ENCODE measurements around the gene ARHGAP22. TPM values are rescaled to one million over a fixed set of nuclear protein-coding genes. Genes with fewer than 3 reads are reported as not detected.

ARHGAP22 gene
- total RNA-seq, 3 donors from 2014 or later, result 2.6 to 8.2 (median 4.8) TPM

DNA sequence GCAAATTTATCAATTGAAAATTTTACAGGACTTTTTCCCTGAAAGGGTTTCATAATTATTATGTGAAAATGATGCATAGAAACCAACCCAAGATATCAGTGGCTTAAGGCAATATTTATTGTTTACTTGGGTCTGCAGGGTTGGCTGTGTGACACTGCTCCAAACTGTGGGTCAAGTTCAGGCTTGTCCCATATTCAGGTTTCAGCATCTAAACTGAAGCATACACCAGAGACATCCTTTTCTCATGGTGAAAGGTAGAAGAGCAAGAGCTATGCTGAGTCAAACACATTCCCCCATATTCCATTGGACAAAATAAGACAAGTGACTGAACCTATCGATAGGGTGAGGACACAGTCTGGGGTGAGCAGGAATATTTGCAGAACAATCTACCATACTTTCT is 187.5 kb downstream of the ARHGAP22 start:
- peaks cover 5 to 8% of the 10 kb centered on the region in 2 donors for H3K9me3 ChIP-seq
- TF ChIP-seq CTCF (IDR thresholded peaks at IDR 0.05) (no peak), POLR2A (IDR thresholded peaks at IDR 0.05) (no peak), POLR2AphosphoS5 (IDR thresholded peaks at IDR 0.05) (no peak)
- no peak overlapping the region for H3K4me3 ChIP-seq
- no peak overlapping the region for H3K27ac ChIP-seq
- H3K36me3 ChIP-seq, result no peaks in the 10 kb centered on the region
- H3K27me3 ChIP-seq, result no peaks in the 10 kb centered on the region
- no peak for DNase-seq (ENCODE audit: low spot score in 2 of 2)
- H3K4me1 ChIP-seq, result no peaks in the 10 kb centered on the region
- intact Hi-C loops (cut with DNase I; ENCODE audit: low total_unique reads), result no loop called here

DNA sequence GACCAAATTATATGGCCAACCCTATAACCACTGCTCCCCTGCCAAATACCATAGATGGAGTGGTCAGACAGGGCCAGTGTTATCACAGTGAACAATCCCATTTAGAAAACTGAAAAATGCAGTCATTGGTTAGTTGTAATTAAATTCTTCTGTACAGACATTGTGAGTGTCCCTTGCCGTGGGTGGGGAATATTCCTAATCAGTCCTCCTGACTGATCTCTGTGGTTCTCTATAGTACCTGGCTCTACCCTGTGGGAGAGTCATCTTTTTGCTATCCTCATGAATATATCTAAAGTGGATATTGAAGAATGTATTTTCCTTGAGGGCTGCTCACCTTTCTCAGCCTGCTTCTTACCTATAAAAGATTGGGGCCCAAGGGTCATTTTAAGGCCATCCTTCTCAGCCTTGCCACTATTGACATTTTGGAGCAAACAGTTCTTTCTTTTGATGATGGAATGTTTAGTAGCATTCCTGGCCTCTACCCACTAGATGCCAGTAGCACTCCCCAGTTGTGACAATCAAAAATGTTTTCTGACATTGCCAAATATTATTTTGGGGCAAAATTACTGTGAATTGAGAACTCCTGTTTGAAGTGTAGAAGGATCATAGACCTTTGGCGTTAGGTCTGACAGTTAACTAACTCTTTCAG is 188.2 kb downstream of the ARHGAP22 start:
- intact Hi-C loops (cut with DNase I; ENCODE audit: low total_unique reads), result no loop called here
- no peaks in the 10 kb centered on the region for H3K27me3 ChIP-seq
- H3K4me1 ChIP-seq, result no peaks in the 10 kb centered on the region
- no peak overlapping the region for H3K27ac ChIP-seq
- DNase-seq (ENCODE audit: low spot score in 2 of 2), result no peak
- no peak overlapping the region for H3K4me3 ChIP-seq
- peaks cover 12 to 15% of the 10 kb centered on the region in 2 donors for H3K9me3 ChIP-seq
- no peak for TF ChIP-seq POLR2A (IDR thresholded peaks at IDR 0.05)
- TF ChIP-seq CTCF (IDR thresholded peaks at IDR 0.05), result no peak
- TF ChIP-seq POLR2AphosphoS5 (IDR thresholded peaks at IDR 0.05), result no peak
- H3K36me3 ChIP-seq, result no peaks in the 10 kb centered on the region

GRCh38 chr10:48414778-48415177 is 190.1 kb downstream of the ARHGAP22 start:
- Histone ChIP-seq H3K4me1 (no peaks in the 10 kb centered on the region), H3K27me3 (no peaks in the 10 kb centered on the region), H3K4me3 (no peak overlapping the region), H3K9me3 (peaks cover 14 to 21% of the 10 kb centered on the region in 2 donors), H3K27ac (no peak overlapping the region), H3K36me3 (no peaks in the 10 kb centered on the region)
- DNase-seq (ENCODE audit: low spot score in 2 of 2), result no peak
- intact Hi-C loops (cut with DNase I; ENCODE audit: low total_unique reads), result no loop called here
- TF ChIP-seq POLR2A (IDR thresholded peaks at IDR 0.05), result no peak
- no peak for TF ChIP-seq CTCF (IDR thresholded peaks at IDR 0.05)
- TF ChIP-seq POLR2AphosphoS5 (IDR thresholded peaks at IDR 0.05), result no peak

- intact Hi-C loops (cut with DNase I; ENCODE audit: low total_unique reads), result no loop called here
- H3K27ac ChIP-seq, result no peak overlapping the region
Observed at GRCh38 chr10:48414160-48414559, 190.7 kb downstream of the ARHGAP22 start.

More at GRCh38 chr10:48414160-48414559, 190.7 kb downstream of the ARHGAP22 start:
- no peak overlapping the region for H3K4me3 ChIP-seq
- no peaks in the 10 kb centered on the region for H3K27me3 ChIP-seq
- TF ChIP-seq POLR2A (IDR thresholded peaks at IDR 0.05) (no peak), CTCF (IDR thresholded peaks at IDR 0.05) (no peak), POLR2AphosphoS5 (IDR thresholded peaks at IDR 0.05) (no peak)
- H3K36me3 ChIP-seq, result no peaks in the 10 kb centered on the region
- DNase-seq (ENCODE audit: low spot score in 2 of 2), result no peak
- no peaks in the 10 kb centered on the region for H3K4me1 ChIP-seq
- H3K9me3 ChIP-seq, result peaks cover 14 to 21% of the 10 kb centered on the region in 2 donors
